Endodermal cell (in vitro differentiated cells): Measurements from ENCODE around the gene FADS1. TPM values are rescaled to one million over a fixed set of nuclear protein-coding genes. Genes with fewer than 3 reads are reported as not detected.

ENCODE experiments used
- DNase-seq: peaks from one replicate; pipeline ENCODE4 v3.0.0-alpha.2; 2017
- H3K27ac ChIP-seq: 2 replicates; pipeline ENCODE4 v1.5.1; 2013; ENCODE audit warnings: mild to moderate bottlenecking, low read depth, low read length, moderate library complexity
- H3K27me3 ChIP-seq: 2 replicates; pipeline ENCODE4 v1.6.1; 2013; ENCODE audit warnings: mild to moderate bottlenecking, low read length, moderate library complexity; ENCODE audit not compliant: insufficient read depth, control insufficient read depth, poor library complexity, severe bottlenecking
- H3K36me3 ChIP-seq: 2 replicates; pipeline ENCODE4 v1.7.0; 2013; ENCODE audit warnings: mild to moderate bottlenecking, low read length, moderate library complexity; ENCODE audit not compliant: control insufficient read depth, insufficient read depth
- H3K4me1 ChIP-seq: one replicate; pipeline ENCODE4 v1.7.0; 2013; ENCODE audit warnings: low read length; ENCODE audit not compliant: control insufficient read depth, insufficient read depth
- H3K4me3 ChIP-seq: 2 replicates; pipeline ENCODE4 v1.5.1; 2013; ENCODE audit warnings: mild to moderate bottlenecking, low read length, moderate library complexity
- H3K9ac ChIP-seq: 2 replicates; pipeline ENCODE4 v1.6.1; 2013; ENCODE audit warnings: mild to moderate bottlenecking, low read length, moderate library complexity; ENCODE audit not compliant: poor library complexity, severe bottlenecking; ENCODE audit errors: extremely low read depth
- H3K9me3 ChIP-seq: 2 replicates; pipeline ENCODE4 v1.6.1; 2013; ENCODE audit warnings: mild to moderate bottlenecking, low read length, moderate library complexity; ENCODE audit not compliant: control insufficient read depth
- H3K27ac Mint-ChIP-seq: 2 replicates; pipeline ENCODE4 v1.8.0; 2020; ENCODE audit warnings: mixed read lengths
- H3K27me3 Mint-ChIP-seq: 2 replicates; pipeline ENCODE4 v1.8.0; 2021; ENCODE audit warnings: mild to moderate bottlenecking, mixed read lengths; ENCODE audit not compliant: insufficient read depth
- H3K36me3 Mint-ChIP-seq: 2 replicates; pipeline ENCODE4 v1.8.0; 2020; ENCODE audit warnings: low read depth, mixed read lengths
- H3K4me1 Mint-ChIP-seq: 2 replicates; pipeline ENCODE4 v1.8.0; 2020; ENCODE audit warnings: mixed read lengths
- H3K4me3 Mint-ChIP-seq: 2 replicates; pipeline ENCODE4 v1.8.0; 2020; ENCODE audit warnings: mild to moderate bottlenecking, moderate library complexity, mixed read lengths
- H3K9me3 Mint-ChIP-seq: 2 replicates; pipeline ENCODE4 v1.8.0; 2020; ENCODE audit warnings: mild to moderate bottlenecking, mixed read lengths
- CTCF ChIP-seq: fragments of 200-600 bp; sonication (generic); conservative IDR thresholded peaks from 2 replicates; pipeline ENCODE4 v1.5.0; 2021; ENCODE audit warnings: antibody characterized with exemption, mild to moderate bottlenecking
- WGBS, 2 experiments: methylation state at CpG; one replicate each; pipeline versions ENCODE4 v1.1.5 to v1.1.7; 2013; ENCODE audit warnings: missing lambda C conversion rate in 2 of 2, mixed read lengths in 1 of 2; ENCODE audit not compliant: insufficient coverage in 1 of 2, insufficient read length in 1 of 2; 5-methylcytosine and 5-hydroxymethylcytosine counted together
- total RNA-seq, 2 donors: library from RNA; stranded (reverse); fragmentation: NEBNext Ultra II Directional in 1 of 2; extraction: Animal tissue kit (Norgen Biotek cat#: 25700) in 1 of 2; gene quantifications; 2 replicates in 1 of 2; 3 replicates in 1 of 2; pipeline ENCODE4 v1.2.1, GENCODE V29; 2021

The FADS1 gene
- total RNA-seq, 2 donors from 2014 or later, result 127 to 138 TPM

GRCh38 chr11:61779666-61780525 is 36.9 kb downstream of the FADS1 start:
- no peaks in the 10 kb centered on the region for H3K9me3 ChIP-seq
- H3K27ac ChIP-seq, result no peak overlapping the region
- no peaks in the 10 kb centered on the region for H3K27me3 ChIP-seq
- H3K4me3 ChIP-seq, result no peak overlapping the region
- no peak overlapping the region for H3K27ac Mint-ChIP-seq
- H3K36me3 Mint-ChIP-seq, result peaks cover 40% of the 10 kb centered on the region
- H3K9ac ChIP-seq, result no peak overlapping the region
- no peaks in the 10 kb centered on the region for H3K9me3 Mint-ChIP-seq
- H3K4me1 Mint-ChIP-seq, result no peaks in the 10 kb centered on the region
- no peak for DNase-seq
- 89 to 92% methylated on average over 9 to 14 of the region's 14 CpGs for WGBS, 2 experiments
- H3K4me3 Mint-ChIP-seq, result no peak overlapping the region
- H3K36me3 ChIP-seq, result peaks cover 20% of the 10 kb centered on the region
- no peak for TF ChIP-seq CTCF
- no peaks in the 10 kb centered on the region for H3K27me3 Mint-ChIP-seq
- no peaks in the 10 kb centered on the region for H3K4me1 ChIP-seq

GRCh38 chr11:61778920-61779650 is 37.7 kb downstream of the FADS1 start:
- no peak overlapping the region for H3K9ac ChIP-seq
- no peak for TF ChIP-seq CTCF
- H3K4me3 Mint-ChIP-seq, result no peak overlapping the region
- peaks cover 20% of the 10 kb centered on the region for H3K36me3 ChIP-seq
- H3K9me3 ChIP-seq, result no peaks in the 10 kb centered on the region
- H3K27me3 Mint-ChIP-seq, result no peaks in the 10 kb centered on the region
- no peaks in the 10 kb centered on the region for H3K4me1 ChIP-seq
- H3K27ac ChIP-seq, result no peak overlapping the region
- no peaks in the 10 kb centered on the region for H3K9me3 Mint-ChIP-seq
- H3K4me1 Mint-ChIP-seq, result no peaks in the 10 kb centered on the region
- WGBS, 2 experiments, result 96 to 98% methylated on average over 18 to 24 of the region's 24 CpGs
- H3K4me3 ChIP-seq, result no peak overlapping the region
- no peak overlapping the region for H3K27ac Mint-ChIP-seq
- H3K36me3 Mint-ChIP-seq, result peaks cover 34% of the 10 kb centered on the region
- DNase-seq, result no peak
- no peaks in the 10 kb centered on the region for H3K27me3 ChIP-seq

GRCh38 chr11:61778357-61778886 is 38.4 kb downstream of the FADS1 start:
- DNase-seq, result no peak
- no peak for TF ChIP-seq CTCF

More at GRCh38 chr11:61778357-61778886, 38.4 kb downstream of the FADS1 start:
- WGBS, 2 experiments, result 90 to 95% methylated on average over 7 to 11 of the region's 11 CpGs
- Histone ChIP-seq H3K4me3 (no peak overlapping the region), H3K9ac (no peak overlapping the region), H3K4me1 (no peaks in the 10 kb centered on the region), H3K9me3 (no peaks in the 10 kb centered on the region), H3K27me3 (no peaks in the 10 kb centered on the region), H3K27ac (no peak overlapping the region), H3K36me3 (peaks cover 19% of the 10 kb centered on the region)
- H3K4me1 Mint-ChIP-seq, result no peaks in the 10 kb centered on the region
- H3K9me3 Mint-ChIP-seq, result no peaks in the 10 kb centered on the region
- H3K4me3 Mint-ChIP-seq, result no peak overlapping the region
- H3K27me3 Mint-ChIP-seq, result no peaks in the 10 kb centered on the region
- no peak overlapping the region for H3K27ac Mint-ChIP-seq
- peaks cover 34% of the 10 kb centered on the region for H3K36me3 Mint-ChIP-seq
